Measurements from ENCODE around the gene SLC25A34.

Gene SLC25A34

DNA sequence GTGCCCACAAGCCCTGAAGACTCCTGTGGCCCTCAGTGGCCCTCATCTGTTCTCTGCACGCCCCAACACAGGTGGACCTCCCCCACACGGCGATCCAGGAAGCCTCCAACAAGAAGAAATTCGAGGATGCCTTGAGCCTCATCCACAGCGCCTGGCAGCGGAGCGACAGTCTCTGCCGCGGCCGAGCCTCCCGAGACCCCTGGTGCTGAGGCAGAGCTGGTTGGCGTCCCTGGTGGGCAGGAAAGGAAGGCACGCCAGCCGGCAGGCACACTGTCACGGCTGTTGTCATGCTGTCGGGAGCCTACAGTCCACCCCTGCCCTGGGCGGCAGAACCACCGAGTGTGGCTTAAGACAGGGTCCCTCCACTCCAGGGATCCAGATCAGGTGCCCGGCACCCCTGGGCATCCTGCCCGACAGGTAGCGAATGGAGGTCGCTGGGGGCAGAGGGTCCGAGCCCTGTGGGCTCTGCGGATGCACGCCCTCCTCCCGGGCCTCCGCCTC is 2.3 kb upstream of the SLC25A34 start:
- DNase-seq: no peak

DNA sequence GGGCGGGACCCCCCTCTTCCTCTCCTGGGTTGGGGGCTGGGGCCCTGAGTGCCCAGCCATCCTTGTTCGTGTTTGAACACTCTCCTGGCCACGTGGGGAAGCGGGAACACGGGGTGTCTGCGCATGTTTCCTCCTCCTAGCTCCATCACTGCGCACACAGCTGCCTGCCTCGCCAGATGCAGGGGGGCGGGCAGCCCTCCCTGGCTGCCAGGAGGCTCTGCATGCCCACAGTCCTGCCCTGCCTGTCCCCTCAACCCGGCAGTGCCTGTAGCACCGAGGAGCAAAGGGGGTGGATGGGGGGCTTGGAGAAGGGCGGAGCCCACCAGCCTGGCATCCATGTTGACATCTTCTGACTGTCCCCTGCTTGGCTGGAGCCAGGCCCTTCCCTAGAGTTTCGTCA is 1.8 kb upstream of the SLC25A34 start:
- DNase-seq: no peak

DNA sequence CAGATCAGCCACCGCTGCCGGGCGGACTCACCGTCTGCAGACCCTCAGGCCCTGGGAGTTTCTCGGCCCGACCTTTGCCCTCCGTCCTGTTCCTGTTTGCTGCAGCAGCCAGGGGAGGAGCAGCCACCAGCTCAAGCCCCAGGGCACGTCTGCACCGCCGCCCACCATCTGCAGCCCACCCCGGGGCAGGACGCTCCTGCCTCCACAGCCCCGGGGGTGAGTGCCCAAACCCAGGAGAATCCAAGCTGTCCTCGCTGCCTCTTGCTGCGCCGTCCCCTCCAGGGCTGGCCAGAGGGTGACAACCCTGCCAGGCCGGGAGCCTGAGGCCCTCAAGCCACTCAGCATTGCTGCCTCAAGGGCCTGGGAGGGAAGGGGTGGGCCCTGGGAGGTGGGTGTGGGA is 1.2 kb upstream of the SLC25A34 start:
- DNase-seq: no peak

DNA sequence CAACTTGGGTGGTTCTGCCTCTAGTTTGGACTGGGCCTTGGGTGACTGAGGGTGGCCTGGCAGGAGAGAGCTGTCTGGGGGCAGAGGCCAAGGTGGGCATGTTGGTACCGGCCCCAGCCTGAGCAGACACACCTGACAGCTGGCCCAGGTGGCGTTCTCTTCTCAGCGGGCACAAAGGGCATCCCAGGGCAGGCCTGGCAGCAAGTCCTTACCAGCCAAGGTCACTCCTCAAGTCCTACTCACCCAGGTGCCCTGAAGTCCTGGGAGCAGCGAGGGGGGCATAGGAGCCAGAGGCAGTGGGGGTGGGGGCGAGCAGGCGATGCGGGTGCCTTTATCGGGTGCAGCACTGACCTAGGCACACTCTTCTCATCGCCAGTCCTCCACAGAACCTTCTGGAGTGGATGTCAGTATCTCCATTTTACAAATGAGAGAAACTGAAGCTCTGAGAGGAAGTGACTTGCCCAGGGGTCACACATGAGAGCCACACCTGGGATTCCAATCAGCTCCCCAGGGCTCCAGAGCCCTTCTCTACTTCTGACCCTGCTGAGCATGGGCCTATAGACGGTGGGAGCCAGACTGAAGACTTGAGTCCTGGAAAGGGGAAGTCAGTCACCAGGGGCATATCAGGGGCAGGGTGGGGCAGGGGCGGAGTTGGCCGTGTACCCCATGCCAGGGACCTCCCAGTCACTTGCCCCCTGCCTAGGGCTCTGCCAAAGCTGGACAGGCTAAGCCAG is 587 bp upstream of the SLC25A34 start:
- DNase-seq: no peak

DNA sequence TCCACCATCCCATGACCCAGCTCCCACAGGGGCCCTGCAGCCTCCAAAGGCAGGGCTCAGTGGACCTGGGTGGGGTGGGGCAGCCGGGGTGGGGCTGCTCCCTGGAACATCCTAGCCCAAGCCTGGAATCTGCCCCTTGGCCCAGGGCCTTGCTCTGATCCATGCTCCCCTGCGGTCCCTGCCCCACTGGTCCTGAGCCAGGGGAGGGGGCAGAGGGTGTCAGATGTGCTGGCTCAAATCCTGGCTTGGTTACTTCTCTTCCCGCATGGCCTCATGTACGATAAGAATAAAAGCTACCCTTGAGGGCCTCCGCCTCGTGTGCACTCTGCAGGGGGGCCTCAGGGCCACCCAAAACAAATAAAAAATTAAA is 819 bp downstream of the SLC25A34 start:
- no peak for DNase-seq

DNA sequence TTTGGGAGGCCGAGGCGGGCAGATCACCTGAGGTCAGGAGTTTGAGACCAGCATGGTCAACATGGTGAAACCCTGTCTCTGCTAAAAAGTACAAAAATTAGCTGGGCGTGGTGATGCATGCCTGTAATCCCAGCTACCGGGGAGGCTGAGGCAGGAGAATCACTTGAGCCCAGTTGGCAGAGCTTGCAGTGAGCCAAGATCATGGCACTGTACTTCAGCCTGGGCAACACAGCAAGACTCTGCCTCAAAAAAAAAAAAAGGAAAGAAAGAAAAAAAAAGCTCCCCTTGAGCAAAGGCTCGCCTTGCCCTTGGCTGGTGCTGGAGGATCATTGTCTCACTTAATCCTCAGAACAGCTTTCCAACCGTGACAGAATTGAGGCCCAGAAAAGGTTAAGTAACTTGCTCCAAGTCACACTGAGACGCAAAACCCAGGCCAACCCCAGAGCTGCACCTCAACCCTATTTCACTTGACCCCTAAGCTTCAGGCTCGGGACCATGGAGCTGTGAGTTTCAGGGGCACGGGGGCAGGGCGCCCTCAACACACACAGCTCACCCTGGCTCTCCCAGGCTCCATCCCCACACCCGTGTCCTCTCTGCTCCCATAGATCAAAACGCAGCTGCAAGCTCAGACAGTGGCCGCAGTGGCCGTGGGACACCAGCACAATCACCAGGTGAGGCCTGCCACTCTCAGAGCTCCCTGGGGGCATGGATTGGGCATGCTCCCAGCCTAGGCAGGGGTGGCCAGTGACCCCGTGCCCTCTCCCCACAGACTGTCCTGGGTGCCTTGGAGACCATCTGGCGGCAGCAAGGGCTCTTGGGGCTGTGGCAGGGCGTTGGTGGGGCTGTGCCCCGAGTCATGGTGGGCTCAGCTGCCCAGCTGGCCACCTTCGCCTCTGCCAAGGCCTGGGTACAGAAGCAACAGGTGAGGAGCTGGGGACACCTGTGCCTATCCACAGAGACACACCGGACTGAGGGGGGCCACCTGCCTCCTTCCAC is 1.6 kb downstream of the SLC25A34 start:
- DNase-seq: no peak

DNA sequence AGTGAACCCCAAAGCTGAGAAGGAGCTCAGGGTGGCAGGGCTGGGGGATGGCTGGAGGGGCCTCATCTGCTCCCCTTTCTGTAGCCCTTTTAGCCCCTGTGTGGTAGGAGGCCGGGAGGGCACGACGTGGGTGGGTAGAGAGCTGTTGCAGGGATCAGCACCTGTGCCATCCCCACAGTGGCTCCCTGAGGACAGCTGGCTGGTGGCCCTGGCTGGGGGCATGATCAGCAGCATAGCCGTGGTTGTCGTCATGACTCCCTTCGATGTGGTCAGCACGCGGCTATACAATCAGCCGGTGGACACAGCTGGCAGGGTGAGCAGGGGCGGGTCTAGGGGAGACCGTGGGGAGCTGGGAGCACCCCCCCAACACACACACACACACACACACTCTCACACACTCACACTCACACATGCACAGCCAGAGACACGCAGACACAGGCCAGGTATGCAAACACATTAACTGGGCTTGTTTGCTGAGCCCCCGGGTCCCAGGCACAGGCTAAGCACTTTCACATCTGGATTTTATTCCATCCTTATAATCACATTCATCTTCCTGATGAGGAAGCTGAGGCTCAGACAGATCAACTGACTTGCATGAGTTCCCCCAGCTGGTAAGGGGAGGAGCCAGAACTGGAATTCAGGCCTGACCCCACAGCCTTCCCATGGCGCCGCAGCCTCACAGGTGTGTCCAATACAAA is 2.5 kb downstream of the SLC25A34 start:
- DNase-seq: no peak

DNA sequence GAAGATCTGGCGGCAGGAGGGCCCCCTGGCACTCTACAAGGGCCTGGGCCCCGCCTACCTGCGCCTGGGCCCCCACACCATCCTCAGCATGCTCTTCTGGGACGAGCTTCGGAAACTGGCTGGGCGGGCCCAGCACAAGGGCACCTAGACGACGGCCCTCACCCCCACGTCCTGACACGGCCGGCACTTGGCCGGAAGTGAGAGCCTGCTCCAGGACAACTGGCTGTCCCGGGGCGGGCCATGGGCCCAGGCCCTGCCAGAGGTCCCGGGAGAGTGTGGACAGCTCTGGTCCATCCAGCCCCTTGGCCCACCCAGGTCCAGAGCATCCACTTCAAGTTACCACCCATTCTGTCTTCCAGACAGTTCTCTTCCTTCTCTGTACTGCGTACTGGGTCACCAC is 3.2 kb downstream of the SLC25A34 start:
- no peak for DNase-seq

DNA sequence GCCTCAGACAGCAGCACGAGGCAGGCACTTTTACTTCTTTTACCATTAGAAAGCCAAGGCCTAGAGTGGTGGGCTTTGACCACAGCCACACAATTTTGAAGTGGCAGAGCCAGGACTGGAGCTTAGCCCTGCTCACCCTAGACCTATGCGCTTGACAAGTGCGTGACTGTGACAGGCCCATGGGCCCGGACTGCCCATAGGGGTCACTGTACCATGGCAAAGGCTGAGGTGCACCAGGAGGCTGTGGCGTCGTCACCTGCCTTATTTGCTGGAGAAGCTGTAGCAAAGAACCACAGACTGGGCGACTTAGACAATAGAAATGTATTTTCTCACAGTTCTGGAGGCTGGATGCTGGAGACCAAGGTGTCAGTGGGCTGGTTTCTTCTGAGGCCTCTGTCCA is 3.7 kb downstream of the SLC25A34 start:
- no peak for DNase-seq

DNA sequence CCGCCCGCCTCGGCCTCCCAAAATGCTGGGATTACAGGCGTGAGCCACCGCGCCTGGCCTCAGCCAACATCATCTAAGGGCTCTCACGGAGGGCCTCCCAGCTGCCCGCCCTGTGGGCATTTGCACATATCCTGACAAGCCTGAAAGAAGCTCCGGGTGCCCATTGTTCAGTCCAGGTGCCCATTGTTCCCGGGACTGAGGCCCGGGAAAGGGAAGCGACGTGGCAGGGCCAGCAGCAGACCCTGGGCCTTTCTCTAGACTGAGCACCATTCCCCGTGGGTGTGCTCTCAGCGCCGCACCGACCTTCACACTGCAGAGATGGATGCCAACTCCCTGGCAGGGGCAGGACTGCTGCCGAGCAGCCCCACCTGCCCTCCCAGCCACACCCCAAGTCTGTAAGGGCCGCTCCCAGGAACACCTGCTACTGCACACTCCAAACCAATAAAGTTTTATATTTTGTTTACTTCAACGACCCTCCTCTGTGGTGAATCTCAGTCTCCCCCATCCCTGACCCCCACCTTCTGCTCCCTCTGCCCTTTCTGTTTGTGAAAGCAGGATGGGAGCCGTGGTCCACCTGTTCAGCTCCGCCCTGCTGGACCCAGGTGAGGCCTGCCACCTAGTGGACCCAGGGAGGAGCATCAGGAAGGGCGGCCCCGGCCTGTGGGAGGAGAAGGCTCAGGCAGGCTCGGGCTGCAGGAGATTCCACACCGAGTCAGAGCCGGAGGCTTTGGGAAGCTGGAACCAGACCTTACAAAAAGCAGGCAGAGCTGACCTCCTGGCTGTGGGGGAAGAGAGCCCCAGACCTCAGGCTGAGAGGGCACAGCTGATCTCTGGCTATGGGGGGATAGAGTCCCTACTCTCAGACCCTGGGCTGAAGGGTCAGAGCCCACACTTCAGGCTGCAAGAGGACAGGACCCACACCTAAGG is 5.1 kb downstream of the SLC25A34 start:
- no peak for DNase-seq

DNA sequence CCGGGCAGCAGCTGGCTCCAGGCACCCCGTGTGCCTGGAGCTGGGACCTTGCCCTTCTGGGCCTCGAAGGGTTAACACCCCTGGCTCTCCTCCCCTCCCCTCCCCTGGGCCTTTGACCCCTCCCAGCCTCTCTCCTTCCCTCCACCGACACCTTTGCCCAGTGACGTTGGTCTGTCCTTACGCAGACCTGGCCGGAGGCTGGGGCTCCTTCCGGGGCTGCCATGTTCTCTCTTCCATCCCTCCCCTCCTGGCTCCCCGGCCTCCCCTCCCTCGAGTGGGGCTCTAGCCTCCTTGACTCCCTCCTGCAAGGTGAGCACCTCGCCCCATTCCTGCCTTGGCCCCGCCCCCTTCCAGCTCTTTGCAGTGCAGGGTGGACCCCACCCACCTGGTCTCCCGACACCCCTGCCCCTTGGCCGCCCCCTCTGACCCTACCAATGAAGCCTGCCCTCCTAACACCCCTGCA is 6.3 kb downstream of the SLC25A34 start, which contains the start of gene TMEM82:
Gene TMEM82 (plus strand): TSS at position 161 of the 463 bp plus-strand sequence. CDS start 61 bp downstream, at position 222.
- DNase-seq: no peak

DNA sequence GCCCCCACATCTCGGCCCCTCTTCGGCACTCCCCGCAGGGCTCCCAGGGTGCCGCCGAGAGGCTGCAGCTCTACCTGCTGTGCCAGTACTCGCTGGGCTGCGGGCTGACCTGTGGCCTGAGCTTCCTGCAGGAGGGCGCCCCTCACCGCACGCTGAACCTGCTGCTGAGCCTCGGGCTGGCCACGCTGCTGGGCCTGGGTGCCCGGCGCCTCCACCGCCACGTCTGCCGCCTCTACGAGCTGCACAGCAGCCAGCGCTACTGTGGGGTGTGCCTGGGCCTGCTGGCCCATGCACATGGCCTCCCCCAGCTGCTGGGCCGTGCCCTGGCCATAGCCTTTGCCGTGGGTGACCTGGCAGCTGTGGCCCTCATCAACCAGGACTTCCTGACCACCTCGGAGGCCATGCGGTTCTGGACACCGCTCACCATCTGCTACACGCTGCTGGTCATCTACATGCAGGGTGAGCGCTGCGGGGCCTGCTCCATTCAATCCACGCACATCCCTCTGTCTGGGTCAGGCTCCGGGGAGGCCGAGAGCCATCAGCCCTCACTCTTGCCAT is 8.1 kb downstream of the SLC25A34 start:
- no peak for DNase-seq

DNA sequence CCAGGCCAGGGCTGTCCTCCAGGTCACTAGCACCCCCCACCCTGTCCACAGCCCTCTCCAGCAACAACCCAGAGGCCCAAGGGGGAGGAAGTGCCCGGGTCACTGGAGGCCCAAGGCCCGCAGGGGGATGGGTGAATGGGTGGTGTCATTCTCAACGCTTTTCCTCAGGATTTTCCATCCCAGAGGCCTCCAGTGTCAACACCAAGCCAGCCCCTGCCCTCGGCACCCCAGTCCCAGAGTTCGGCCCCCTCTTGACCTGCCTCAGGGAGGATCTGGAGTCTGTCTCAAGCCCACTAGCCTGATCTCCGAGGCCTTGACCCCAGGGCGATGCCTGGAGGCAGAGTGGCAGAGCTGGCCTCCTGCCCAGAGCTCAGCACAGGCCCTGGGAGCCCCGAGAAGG is 11.3 kb downstream of the SLC25A34 start:
- no peak for DNase-seq

DNA sequence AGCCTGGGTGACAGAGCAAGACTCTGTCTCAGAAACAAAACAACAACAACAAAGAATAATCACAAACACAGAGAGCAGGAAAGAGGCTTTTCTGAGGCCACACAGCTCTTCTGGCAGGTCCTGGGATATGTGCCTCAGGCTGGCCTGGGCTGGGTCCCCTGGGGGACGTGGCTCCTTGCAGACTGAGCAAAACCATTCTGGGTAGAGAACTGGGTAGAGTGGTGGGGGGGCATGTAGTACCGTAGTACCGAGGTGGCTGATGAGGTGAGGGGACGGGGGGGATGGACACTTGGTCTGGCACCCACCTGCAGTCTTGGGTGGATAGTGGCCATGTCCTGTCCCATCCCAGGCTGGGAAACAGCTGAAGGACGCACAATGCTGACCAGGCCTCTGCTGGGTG is 12.2 kb downstream of the SLC25A34 start:
- DNase-seq: no peak

DNA sequence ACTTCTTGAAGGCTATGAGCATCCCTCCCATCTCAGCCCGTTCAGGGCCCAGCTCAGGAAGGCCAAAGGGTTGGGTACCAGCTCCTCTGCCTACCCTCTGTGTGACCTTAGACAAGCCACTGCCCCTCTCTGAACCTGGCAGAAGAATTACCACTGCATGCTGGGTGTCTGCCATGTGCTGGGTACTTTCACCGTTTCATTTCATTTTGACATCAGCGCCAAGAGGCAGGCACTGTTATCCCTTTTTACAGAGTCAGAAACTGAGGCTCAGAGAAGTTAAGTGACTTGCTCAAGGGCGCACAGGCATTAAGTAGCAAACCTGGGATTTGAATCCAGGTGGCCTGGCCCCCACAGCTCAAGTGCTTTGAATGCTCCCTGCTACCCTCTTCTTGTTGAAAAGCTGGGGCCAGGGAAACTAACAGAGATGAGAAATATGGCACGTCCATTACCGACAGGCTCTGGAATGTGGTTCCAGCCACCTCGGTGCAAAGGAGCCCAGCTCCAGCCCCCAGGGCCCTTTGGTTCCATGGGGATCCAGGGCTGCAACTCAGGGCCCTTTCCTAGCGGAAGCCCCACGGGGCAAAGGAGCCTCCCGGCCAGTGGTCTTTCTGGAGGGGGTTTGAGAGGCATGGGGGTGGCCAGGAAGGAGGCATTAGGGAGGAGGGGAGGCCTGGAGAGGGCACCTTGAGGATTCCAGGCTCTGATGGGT is 12.8 kb downstream of the SLC25A34 start:
- no peak for DNase-seq

DNA sequence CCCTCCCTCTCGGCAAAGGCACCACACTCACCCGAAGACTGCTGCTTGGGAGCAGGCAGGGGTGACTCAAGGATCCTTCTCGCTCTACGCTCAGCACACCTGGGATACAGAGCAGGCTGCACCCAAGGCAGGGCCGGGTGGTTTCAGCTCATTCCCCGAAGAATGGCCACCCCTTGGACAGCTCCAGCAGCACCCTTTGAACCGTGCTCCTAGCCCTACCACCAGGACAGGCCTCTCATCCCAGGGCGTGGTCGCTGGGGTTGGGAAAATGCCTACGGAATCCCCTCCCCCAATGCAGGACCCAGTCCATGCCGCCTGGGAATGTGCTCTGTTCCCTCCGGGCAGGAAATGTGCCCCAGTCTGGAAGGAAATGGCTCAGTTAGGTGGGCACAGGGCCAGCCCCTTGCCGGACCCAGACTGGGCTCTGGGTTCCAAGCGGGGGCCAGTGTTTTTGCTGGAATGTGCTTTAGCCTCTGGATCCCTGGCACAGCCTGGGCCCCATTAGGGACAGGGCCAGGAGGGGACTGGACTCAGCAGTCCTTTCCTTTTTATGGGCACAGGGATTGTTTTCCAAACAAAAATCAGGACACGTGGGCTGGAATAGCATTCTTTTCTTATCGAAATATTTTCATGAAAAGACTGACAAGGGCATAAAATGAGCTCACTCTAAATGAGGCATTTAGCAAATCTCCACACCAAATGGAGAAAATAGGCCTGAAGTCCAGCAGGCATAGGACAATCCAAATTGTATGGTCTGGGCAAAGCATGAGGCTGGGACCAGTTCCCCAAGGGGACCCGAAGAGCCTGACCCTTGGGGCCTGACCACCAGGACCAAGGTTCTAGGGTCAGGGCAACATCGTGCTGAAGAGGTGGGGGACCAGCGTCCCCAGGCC is 13.6 kb downstream of the SLC25A34 start:
- no peak for DNase-seq

DNA sequence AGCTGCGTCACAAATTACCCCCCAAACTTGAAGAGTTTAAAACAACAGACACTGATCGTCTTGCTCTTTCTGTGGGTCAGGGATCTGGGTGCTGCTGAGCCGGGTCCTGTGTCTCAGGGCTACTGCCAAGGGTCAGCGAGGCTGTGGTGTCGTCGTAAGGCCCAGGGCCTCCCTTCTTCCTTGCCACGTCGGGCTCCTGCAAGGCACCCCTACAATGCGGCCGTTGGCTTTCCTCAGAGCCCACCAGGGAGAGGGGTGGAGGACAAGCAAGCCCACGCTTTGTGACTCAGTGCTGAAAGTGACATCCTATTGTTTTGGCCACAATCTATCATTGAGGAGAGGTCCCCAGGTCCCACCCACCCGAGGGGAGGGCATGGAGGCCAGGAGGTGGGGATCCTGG is 14.9 kb downstream of the SLC25A34 start:
- no peak for DNase-seq

DNA sequence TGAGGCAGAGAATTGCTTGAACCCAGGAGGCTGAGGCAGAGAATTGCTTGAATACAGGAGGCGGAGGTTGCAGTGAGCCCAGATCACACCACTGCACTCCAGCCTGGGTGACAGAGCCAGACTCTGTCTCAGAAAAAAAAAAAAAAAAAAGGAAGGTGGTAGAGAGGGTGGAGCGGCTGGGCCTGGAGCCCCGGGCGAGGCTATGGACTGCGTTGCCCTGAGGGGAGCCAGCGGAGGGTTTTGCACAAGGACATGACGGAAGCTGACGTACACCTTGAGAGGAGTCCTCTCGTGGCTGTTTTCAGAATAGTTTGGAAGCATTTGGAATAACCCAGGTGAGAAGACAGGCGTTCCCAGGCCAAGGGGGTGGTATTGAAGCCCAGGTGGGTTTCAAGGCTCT is 15.7 kb downstream of the SLC25A34 start:
- DNase-seq: no peak

DNA sequence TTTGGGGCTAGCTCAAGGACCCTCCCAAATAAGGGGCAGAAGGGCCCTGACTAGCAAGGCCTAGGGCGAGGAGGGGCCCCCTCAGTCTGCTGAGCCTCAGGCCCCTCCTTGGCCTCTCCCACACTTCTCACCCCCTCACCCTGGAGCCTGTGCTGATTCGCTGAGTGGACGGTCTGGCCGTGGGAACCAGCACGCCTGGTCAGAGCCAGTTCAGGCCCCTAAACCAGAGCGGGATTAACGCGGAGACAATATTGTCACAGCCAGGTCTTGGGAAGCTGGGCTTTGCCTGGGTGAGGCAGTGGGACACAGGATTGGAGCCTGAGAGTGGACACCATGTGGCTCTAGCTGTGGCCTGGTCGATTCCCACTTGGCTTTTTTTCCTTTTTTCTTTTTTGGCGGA is 17.7 kb downstream of the SLC25A34 start:
- DNase-seq: no peak

Measured in NCI-H1417 treated with DMSO at 0.1 percent for 48 hours (cell line).